ENCODE data around the gene MKLN1.

- TF ChIP-seq CTCF (IDR thresholded peaks at IDR 0.05) (no peak), EP300 (IDR thresholded peaks at IDR 0.05) (no peak), POLR2AphosphoS5 (IDR thresholded peaks at IDR 0.05) (no peak), POLR2A (IDR thresholded peaks at IDR 0.05) (no peak)
These were observed 28.6 kb upstream of the MKLN1 start for GRCh38 chr7:131299074-131299473.
